ENCODE data around the gene OR6C74. TPM values are rescaled to one million over a fixed set of nuclear protein-coding genes. Genes with fewer than 3 reads are reported as not detected.

The OR6C74 gene
- total and polyA plus RNA-seq, 2 donors (not counting 3 experiments of a cell fraction or from before 2014, with no cell fraction given), result not detected

GRCh38 chr12:55220725-55221124 lies 23.7 kb upstream of the OR6C74 start, which contains the start of gene OR10A7:
Gene OR10A7 (plus strand): TSS chr12:55221025. CDS start chr12:55221025, 0 bp downstream.
- BruUV-seq (replicated peaks), result no TSS peak
- no peaks in the 10 kb centered on the region for H4K20me1 ChIP-seq (replicated peaks; ENCODE audit: control insufficient read depth, extremely low read depth, insufficient read depth, low read length)
- no peaks in the 10 kb centered on the region for H3K27me3 ChIP-seq (ENCODE audit: control insufficient read depth in 2 of 2, insufficient read depth in 2 of 2, low read length in 2 of 2)
- H3K4me3 ChIP-seq (replicated peaks in 1 of 3; ENCODE audit: insufficient read depth in 1 of 3, low read depth in 1 of 3, low read length in 3 of 3), result no peak within 1 kb of the TSS
- H3K4me1 ChIP-seq (ENCODE audit: control insufficient read depth, extremely low read depth, insufficient read depth, low read length), result no peaks in the 10 kb centered on the region
- H2AFZ ChIP-seq (ENCODE audit: low read depth, low read length), result no peak within 1 kb of the TSS
- FAIRE-seq (no peak), DNase-seq (ENCODE audit: low read depth, low spot score) (no peak)
- no peak within 1 kb of the TSS for H3K4me2 ChIP-seq (ENCODE audit: insufficient read depth, low read length)
- POLR2A ChIA-PET, result no interaction called here
- H3K36me3 ChIP-seq (ENCODE audit: control insufficient read depth in 2 of 2, extremely low read depth in 1 of 2, insufficient read depth in 2 of 2, low read length in 2 of 2), result no peaks in the 10 kb centered on the region
- CTCF ChIA-PET, result no interaction called here
- TF ChIP-seq CTCF (IDR thresholded peaks at IDR 0.05; ENCODE audit: extremely low read depth in 1 of 2, insufficient read depth in 1 of 2, low read depth in 1 of 2, low read length in 2 of 2) (no peak), EZH2 (IDR thresholded peaks at IDR 0.05; ENCODE audit: borderline replicate concordance, low read depth, low read length, severe bottlenecking) (no peak), GATA2 (IDR thresholded peaks at IDR 0.05; ENCODE audit: insufficient read depth, insufficient read length, low read depth, low read length) (no peak), MYC (IDR thresholded peaks at IDR 0.05; ENCODE audit: low read depth, low read length) (no peak), POLR2AphosphoS5 (IDR thresholded peaks at IDR 0.05; ENCODE audit: insufficient read depth, low read depth, low read length) (no peak), JUN (IDR thresholded peaks at IDR 0.05; ENCODE audit: borderline replicate concordance, insufficient read depth, insufficient read length, low read depth) (no peak), POLR2A (IDR thresholded peaks at IDR 0.05; ENCODE audit: low read depth, low read length) (no peak), MAX (IDR thresholded peaks at IDR 0.05; ENCODE audit: insufficient read depth, insufficient read length) (no peak)
- H3K27ac ChIP-seq (ENCODE audit: insufficient read depth, low read depth, low read length), result no peak within 1 kb of the TSS
- H3K9ac ChIP-seq (replicated peaks; ENCODE audit: extremely low read depth, insufficient read depth, low read length), result no peak within 1 kb of the TSS
- dilution Hi-C loops (cut with MboI; ENCODE audit: extremely low pct_ligation_motif_present, low sequenced_read_pairs), result no loop called here
- no peaks in the 10 kb centered on the region for H3K9me1 ChIP-seq (replicated peaks; ENCODE audit: control insufficient read depth, extremely low read depth, insufficient read depth, low read length)
- H3K9me3 ChIP-seq (replicated peaks; ENCODE audit: control insufficient read depth, insufficient read depth, low read length), result no peaks in the 10 kb centered on the region
- H3K79me2 ChIP-seq (ENCODE audit: control insufficient read depth, insufficient read depth, low read length), result no peaks in the 10 kb centered on the region
- intact Hi-C loops (cut with micrococcal nuclease), result no loop called here
